ENCODE results near the gene SUGCT.

Gene SUGCT

GRCh38 chr7:40828686-40829600 lies 694.1 kb downstream of the SUGCT start:
- Histone ChIP-seq H3K4me3 (ENCODE audit: low read depth, low read length) (no peak overlapping the region), H3K36me3 (ENCODE audit: control insufficient read depth in 2 of 2, insufficient read depth in 1 of 2, low read length in 2 of 2) (no peaks in the 10 kb centered on the region), H3K27ac (ENCODE audit: extremely low read depth, low read depth, low read length) (no peak overlapping the region), H3K9me3 (ENCODE audit: control insufficient read depth, insufficient read depth, low read depth, low read length) (no peaks in the 10 kb centered on the region), H3K4me1 (ENCODE audit: control insufficient read depth, insufficient read depth, low read length) (no peaks in the 10 kb centered on the region)
- ChIA-PET POLR2A (no interaction called here), CTCF (no interaction called here)
- TF ChIP-seq GLIS1 (tag by site-specific recombination; IDR thresholded peaks at IDR 0.05), result no peak
- TF ChIP-seq BCL11A (tag by site-specific recombination; IDR thresholded peaks at IDR 0.05; ENCODE audit: low read depth), result no peak
- no peak for TF ChIP-seq ZNF529 (tag by site-specific recombination; IDR thresholded peaks at IDR 0.05; ENCODE audit: insufficient replicate concordance)

- no peak for TF ChIP-seq ZNF18 (tag by site-specific recombination; IDR thresholded peaks at IDR 0.05)
- TF ChIP-seq MZF1 (tag by site-specific recombination; IDR thresholded peaks at IDR 0.05; ENCODE audit: borderline replicate concordance), result no peak
- no peak for TF ChIP-seq KLF16 (tag by site-specific recombination; IDR thresholded peaks at IDR 0.05)
- Histone ChIP-seq H3K9me3 (ENCODE audit: control insufficient read depth, insufficient read depth, low read depth, low read length) (no peaks in the 10 kb centered on the region), H3K27ac (ENCODE audit: extremely low read depth, low read depth, low read length) (no peak overlapping the region), H3K4me1 (ENCODE audit: control insufficient read depth, insufficient read depth, low read length) (no peaks in the 10 kb centered on the region), H3K36me3 (ENCODE audit: control insufficient read depth in 2 of 2, insufficient read depth in 1 of 2, low read length in 2 of 2) (no peaks in the 10 kb centered on the region), H3K4me3 (ENCODE audit: low read depth, low read length) (no peak overlapping the region)
- ChIA-PET POLR2A (no interaction called here), CTCF (interaction anchor here (0.5 to 1.4 kb wide), 3 partner anchors 72 to 344 kb away, joined by 3 read pairs; no protein-coding TSS in a partner anchor)
Measured at GRCh38 chr7:40833191-40833887, 698.5 kb downstream of the SUGCT start.

- Histone ChIP-seq H3K36me3 (ENCODE audit: control insufficient read depth in 2 of 2, insufficient read depth in 1 of 2, low read length in 2 of 2) (no peaks in the 10 kb centered on the region), H3K4me1 (ENCODE audit: control insufficient read depth, insufficient read depth, low read length) (no peaks in the 10 kb centered on the region), H3K27ac (ENCODE audit: extremely low read depth, low read depth, low read length) (no peak overlapping the region), H3K4me3 (ENCODE audit: low read depth, low read length) (no peak overlapping the region), H3K9me3 (ENCODE audit: control insufficient read depth, insufficient read depth, low read depth, low read length) (no peaks in the 10 kb centered on the region)
- POLR2A ChIA-PET, result no interaction called here
- CTCF ChIA-PET, result interaction anchor here (0.5 to 1.4 kb wide), 3 partner anchors 72 to 186 kb away, joined by 3 to 4 read pairs (median 3); no protein-coding TSS in a partner anchor
- TF ChIP-seq ZBTB49 (tag by site-specific recombination; IDR thresholded peaks at IDR 0.05; ENCODE audit: low read depth) (no peak), SP7 (tag by site-specific recombination; IDR thresholded peaks at IDR 0.05) (no peak), ZNF560 (tag by site-specific recombination; IDR thresholded peaks at IDR 0.05; ENCODE audit: borderline replicate concordance) (no peak), ZBTB44 (tag by site-specific recombination; IDR thresholded peaks at IDR 0.05) (no peak), ZNF514 (tag by site-specific recombination; IDR thresholded peaks at IDR 0.05) (no peak), ZNF48 (tag by site-specific recombination; IDR thresholded peaks at IDR 0.05) (no peak), HOXD13 (CRISPR knock-in tag; IDR thresholded peaks at IDR 0.05; ENCODE audit: borderline replicate concordance) (no peak), ZNF404 (tag by site-specific recombination; IDR thresholded peaks at IDR 0.05) (no peak), EGR2 (tag by site-specific recombination; IDR thresholded peaks at IDR 0.05; ENCODE audit: low read depth) (no peak), ZNF341 (tag by site-specific recombination; IDR thresholded peaks at IDR 0.05; ENCODE audit: low read depth) (no peak), KLF17 (tag by site-specific recombination; IDR thresholded peaks at IDR 0.05) (no peak), PBX3 (CRISPR knock-in tag; IDR thresholded peaks at IDR 0.05) (no peak)
Measured at GRCh38 chr7:40833888-40834234, 699.1 kb downstream of the SUGCT start.

All from HEK293 (cell line).